Vagina (tissue), 2 donors: ENCODE results near the gene PROS1. TPM values are rescaled to one million over a fixed set of nuclear protein-coding genes. Genes with fewer than 3 reads are reported as not detected.

Experiments used
- DNase-seq, 2 donors: peaks; one replicate each; pipeline ENCODE4 v3.0.0-alpha.2; 2017; ENCODE audit errors: extremely low spot score in 2 of 2
- H3K27ac ChIP-seq: fragments of 200-600 bp; sonication (generic); one replicate; pipeline ENCODE4 v1.5.1; 2019
- H3K27me3 ChIP-seq: fragments of 200-600 bp; sonication (generic); one replicate; pipeline ENCODE4 v1.5.1; 2019
- H3K36me3 ChIP-seq, 2 donors: fragments of 200-600 bp; sonication (generic); one replicate each; pipeline ENCODE4 v1.5.1; 2017 to 2019
- H3K4me1 ChIP-seq: fragments of 200-600 bp; sonication (generic); one replicate; pipeline ENCODE4 v1.5.1; 2019
- H3K4me3 ChIP-seq, 2 donors: fragments of 200-600 bp; sonication (generic); 1 replicate in 1 of 2; 2 replicates in 1 of 2; pipeline ENCODE4 v1.5.1; 2016 to 2019
- H3K9me3 ChIP-seq: fragments of 200-600 bp; sonication (generic); one replicate; pipeline ENCODE4 v1.5.1; 2019
- POLR2A ChIP-seq, 2 donors: fragments of 450-650 bp; IDR thresholded peaks; one replicate each; pipeline ENCODE4 v1.6.1; 2017; ENCODE audit warnings: antibody characterized with exemption in 2 of 2, mild to moderate bottlenecking in 2 of 2, moderate library complexity in 2 of 2
- POLR2AphosphoS5 ChIP-seq, 2 donors: sonication (generic); formaldehyde crosslinking; IDR thresholded peaks; one replicate each; pipeline ENCODE4 v1.9.0; 2017; ENCODE audit warnings: antibody characterized with exemption in 2 of 2, mild to moderate bottlenecking in 2 of 2, low read depth in 1 of 2; ENCODE audit not compliant: insufficient read depth in 1 of 2
- intact Hi-C: fragments of 100-400 bp; cut with DNase I; formaldehyde crosslinking; loops from one replicate; pipeline ENCODE4 v1.15.1; 2023
- total RNA-seq: library from RNA; depleted of rRNA; stranded (reverse); fragments of >200 nt; gene quantifications from one replicate; pipeline ENCODE4 v1.2.3, GENCODE V29; 2016
- TF ChIP-seq, protein P1 (sequence below), 3 experiments: fragments of 450-650 bp in 2 of 3; fragments of 200-600 bp in 1 of 3; sonication (generic) in 1 of 3; IDR thresholded peaks; one replicate each; pipeline ENCODE4 v1.5.1; 2017 to 2019; ENCODE audit warnings: antibody characterized with exemption in 3 of 3, mild to moderate bottlenecking in 2 of 3, moderate library complexity in 2 of 3

Gene PROS1
- total RNA-seq, 1 donor from 2014 or later: 29.7 TPM

DNA sequence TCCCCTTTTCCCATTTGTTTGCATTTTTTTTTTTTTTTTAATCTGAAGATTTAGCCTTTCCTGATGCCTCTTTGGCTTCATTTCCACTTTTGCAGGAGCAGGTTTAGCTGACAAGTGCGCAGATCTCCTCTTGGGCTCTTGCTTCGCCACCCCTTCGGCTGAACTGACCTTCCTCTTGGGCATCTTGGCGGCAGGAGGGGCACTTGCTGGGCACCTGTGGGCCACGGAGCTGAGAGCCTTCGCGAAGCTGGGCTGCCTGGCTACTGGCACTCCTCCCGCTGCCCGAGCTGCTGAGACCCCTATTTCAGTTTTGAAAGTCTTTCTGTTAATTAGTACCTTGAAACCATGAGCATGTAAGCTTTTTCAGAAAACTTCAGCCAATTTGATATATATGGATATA lies 15.1 kb upstream of the PROS1 start:
- no peaks in the 10 kb centered on the region for H3K4me1 ChIP-seq
- intact Hi-C loops: no loop called here
- no peak for DNase-seq
- no peak overlapping the region for H3K27ac ChIP-seq
- no peaks in the 10 kb centered on the region for H3K9me3 ChIP-seq
- no peaks in the 10 kb centered on the region for H3K27me3 ChIP-seq
- no peaks in the 10 kb centered on the region for H3K36me3 ChIP-seq
- H3K4me3 ChIP-seq: no peak overlapping the region
- TF ChIP-seq, protein P1, sequence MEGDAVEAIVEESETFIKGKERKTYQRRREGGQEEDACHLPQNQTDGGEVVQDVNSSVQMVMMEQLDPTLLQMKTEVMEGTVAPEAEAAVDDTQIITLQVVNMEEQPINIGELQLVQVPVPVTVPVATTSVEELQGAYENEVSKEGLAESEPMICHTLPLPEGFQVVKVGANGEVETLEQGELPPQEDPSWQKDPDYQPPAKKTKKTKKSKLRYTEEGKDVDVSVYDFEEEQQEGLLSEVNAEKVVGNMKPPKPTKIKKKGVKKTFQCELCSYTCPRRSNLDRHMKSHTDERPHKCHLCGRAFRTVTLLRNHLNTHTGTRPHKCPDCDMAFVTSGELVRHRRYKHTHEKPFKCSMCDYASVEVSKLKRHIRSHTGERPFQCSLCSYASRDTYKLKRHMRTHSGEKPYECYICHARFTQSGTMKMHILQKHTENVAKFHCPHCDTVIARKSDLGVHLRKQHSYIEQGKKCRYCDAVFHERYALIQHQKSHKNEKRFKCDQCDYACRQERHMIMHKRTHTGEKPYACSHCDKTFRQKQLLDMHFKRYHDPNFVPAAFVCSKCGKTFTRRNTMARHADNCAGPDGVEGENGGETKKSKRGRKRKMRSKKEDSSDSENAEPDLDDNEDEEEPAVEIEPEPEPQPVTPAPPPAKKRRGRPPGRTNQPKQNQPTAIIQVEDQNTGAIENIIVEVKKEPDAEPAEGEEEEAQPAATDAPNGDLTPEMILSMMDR (IDR thresholded peaks at IDR 0.05): no peak
- TF ChIP-seq POLR2AphosphoS5 (IDR thresholded peaks at IDR 0.05; ENCODE audit: insufficient read depth in 1 of 2, low read depth in 1 of 2): no peak
- no peak for TF ChIP-seq POLR2A (IDR thresholded peaks at IDR 0.05)

DNA sequence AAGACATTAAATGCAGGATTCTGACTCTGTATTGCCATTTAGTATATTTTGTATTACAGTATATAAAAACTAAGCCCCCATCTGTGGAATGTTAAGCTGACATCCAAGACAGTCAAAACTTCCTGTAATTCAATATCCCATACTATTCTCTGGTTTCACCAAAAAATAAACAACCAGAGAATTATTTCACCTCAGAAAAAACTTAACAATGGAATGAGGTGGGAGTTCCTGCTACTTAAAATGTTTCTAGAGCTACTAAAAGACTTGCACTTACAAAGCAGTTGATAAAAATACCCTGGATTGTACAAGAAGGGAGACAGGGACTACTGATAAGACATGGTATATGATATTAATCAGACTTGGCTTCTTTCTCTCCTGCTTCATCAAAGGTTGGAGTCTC lies 14.6 kb upstream of the PROS1 start:
- no peaks in the 10 kb centered on the region for H3K4me1 ChIP-seq
- H3K4me3 ChIP-seq: no peak overlapping the region

DNA sequence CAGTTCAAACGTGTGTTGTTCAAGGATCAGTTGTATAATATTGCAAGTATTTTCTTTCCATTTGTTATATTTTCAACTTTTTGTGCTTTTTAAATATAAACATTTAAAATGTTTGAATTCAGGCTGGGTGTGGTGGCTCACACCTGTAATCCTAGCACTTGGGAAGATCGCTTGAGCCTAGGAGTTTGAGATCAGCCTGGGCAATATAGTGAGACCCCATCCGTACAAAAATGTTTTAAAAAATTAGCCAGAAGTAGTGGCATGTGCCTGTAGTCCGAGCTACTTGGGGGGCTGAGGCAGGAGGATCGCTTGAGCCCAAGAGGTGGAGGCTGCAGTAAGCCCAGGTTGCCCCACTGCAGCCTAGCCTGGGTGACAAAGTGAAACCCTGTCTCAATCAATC lies 10.9 kb upstream of the PROS1 start:
- Histone ChIP-seq H3K36me3 (no peaks in the 10 kb centered on the region), H3K9me3 (no peaks in the 10 kb centered on the region), H3K27ac (no peak overlapping the region), H3K4me1 (peaks cover 11% of the 10 kb centered on the region), H3K4me3 (no peak overlapping the region), H3K27me3 (no peaks in the 10 kb centered on the region)
- intact Hi-C loops: no loop called here
- DNase-seq: no peak
- TF ChIP-seq, protein P1 (IDR thresholded peaks at IDR 0.05): no peak

More for the DNA sequence above, 14.6 kb upstream of the PROS1 start:
- Histone ChIP-seq H3K36me3 (no peaks in the 10 kb centered on the region), H3K27me3 (no peaks in the 10 kb centered on the region), H3K9me3 (no peaks in the 10 kb centered on the region), H3K27ac (no peak overlapping the region)
- no peak for DNase-seq
- intact Hi-C loops: no loop called here
- TF ChIP-seq POLR2A (IDR thresholded peaks at IDR 0.05) (no peak), POLR2AphosphoS5 (IDR thresholded peaks at IDR 0.05; ENCODE audit: insufficient read depth in 1 of 2, low read depth in 1 of 2) (no peak)
- TF ChIP-seq, protein P1 (IDR thresholded peaks at IDR 0.05): no peak

DNA sequence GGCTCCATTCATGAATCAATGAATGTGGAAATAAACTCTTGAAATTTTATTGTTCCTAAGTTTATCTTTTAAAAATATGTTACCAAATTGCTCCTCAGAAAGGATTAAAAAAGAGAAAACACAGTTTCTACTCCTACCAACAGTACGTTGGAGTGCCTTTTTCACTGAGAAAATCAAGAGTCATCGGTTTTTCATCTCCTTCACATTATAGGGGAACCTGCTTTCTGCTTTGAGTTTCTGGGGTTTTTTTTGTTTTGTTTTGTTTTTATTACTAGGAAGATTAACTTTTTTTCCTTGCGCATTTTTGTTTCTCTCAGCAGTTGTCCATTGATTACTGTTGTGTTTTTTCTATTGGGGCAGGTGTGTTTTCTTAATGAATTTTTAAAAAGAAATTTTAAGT lies 9.7 kb upstream of the PROS1 start:
- H3K27ac ChIP-seq: no peak overlapping the region
- no peaks in the 10 kb centered on the region for H3K36me3 ChIP-seq
- TF ChIP-seq POLR2A (IDR thresholded peaks at IDR 0.05): no peak
- no peak for TF ChIP-seq POLR2AphosphoS5 (IDR thresholded peaks at IDR 0.05; ENCODE audit: insufficient read depth in 1 of 2, low read depth in 1 of 2)
- TF ChIP-seq, protein P1 (IDR thresholded peaks at IDR 0.05): no peak
- H3K27me3 ChIP-seq: no peaks in the 10 kb centered on the region
- no peak overlapping the region for H3K4me3 ChIP-seq
- DNase-seq: no peak
- H3K9me3 ChIP-seq: no peaks in the 10 kb centered on the region
- intact Hi-C loops: no loop called here
- peaks cover 11% of the 10 kb centered on the region for H3K4me1 ChIP-seq

DNA sequence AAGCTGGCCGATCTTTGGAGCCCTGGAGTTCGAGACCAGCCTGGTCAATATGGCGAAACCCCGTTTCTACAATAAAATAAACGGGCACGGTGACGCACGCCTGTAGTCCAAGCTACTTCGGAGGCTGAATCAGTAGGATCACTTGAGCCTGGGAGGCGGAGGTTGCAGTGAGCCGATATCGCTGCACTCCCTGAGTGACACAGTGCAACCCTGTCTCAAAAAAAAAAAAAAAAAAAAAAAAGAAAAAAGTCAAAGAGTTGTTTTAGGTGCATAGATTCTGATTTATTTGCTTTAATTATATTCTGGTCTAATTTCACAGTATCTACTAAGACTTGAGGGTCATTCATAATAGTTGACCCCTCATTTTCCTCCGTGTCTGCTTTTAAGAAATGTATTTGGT lies 8.0 kb upstream of the PROS1 start:
- H3K27ac ChIP-seq: no peak overlapping the region
- intact Hi-C loops: no loop called here
- TF ChIP-seq POLR2AphosphoS5 (IDR thresholded peaks at IDR 0.05; ENCODE audit: insufficient read depth in 1 of 2, low read depth in 1 of 2) (no peak), POLR2A (IDR thresholded peaks at IDR 0.05) (no peak)
- TF ChIP-seq, protein P1 (IDR thresholded peaks at IDR 0.05): no peak

More for the DNA sequence above, 8.0 kb upstream of the PROS1 start:
- H3K9me3 ChIP-seq: no peaks in the 10 kb centered on the region
- H3K4me3 ChIP-seq: no peak overlapping the region
- H3K36me3 ChIP-seq: no peaks in the 10 kb centered on the region
- no peak for DNase-seq
- peaks cover 11% of the 10 kb centered on the region for H3K4me1 ChIP-seq
- no peaks in the 10 kb centered on the region for H3K27me3 ChIP-seq
